GM19467 (cell line): ENCODE results near the gene PARP2.
"Not testable (repeated sequence)": the region's sequence is repeated elsewhere in the genome, so short reads cannot be mapped to it uniquely, and the experiment has no call there.

ENCODE experiments used
- ATAC-seq: cut with Tn5 transposase; IDR thresholded peaks from one replicate; pipeline ENCODE4 v1.9.1; 2021; ENCODE audit warnings: mild to moderate bottlenecking, moderate library complexity; ENCODE audit not compliant: unreplicated experiment

The PARP2 gene

DNA sequence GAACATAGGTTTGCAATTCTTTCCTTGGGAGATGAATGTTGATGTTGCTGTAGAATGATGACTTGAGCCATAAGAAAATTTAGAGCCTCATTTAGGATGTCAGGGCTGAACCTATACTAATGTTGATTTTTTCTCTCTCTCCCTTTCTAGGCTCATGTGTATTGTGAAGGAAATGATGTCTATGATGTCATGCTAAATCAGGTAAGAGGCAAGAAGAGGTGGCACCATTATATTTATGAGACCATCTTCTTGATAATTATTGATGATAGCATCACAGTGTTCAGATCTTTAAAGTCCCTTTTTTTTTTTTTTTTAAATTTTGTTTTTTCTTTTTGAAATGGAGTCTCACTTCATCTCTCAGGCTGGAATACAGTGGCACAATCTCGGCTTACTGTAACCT, 3.3 kb downstream of the PARP2 start:
- ATAC-seq: no peak

DNA sequence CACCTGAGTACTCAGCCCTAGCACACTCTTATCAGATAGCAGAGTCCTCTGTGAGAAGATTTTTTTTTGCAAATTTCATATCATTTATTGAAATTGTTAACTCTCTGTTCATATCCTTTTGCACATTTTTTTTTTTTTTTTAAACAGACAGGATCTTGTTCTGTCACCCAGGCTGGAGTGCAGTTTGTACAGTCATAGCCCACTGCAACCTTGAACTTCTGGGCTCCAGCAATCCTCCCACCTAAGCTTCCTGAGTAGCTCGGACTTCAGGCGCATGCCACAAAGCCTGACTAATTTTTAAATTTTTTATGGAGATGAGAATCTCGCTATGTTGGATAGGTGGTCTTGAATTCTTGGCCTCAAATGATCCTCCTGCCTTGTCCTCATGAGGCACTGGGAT, 4.3 kb downstream of the PARP2 start:
- no peak for ATAC-seq

DNA sequence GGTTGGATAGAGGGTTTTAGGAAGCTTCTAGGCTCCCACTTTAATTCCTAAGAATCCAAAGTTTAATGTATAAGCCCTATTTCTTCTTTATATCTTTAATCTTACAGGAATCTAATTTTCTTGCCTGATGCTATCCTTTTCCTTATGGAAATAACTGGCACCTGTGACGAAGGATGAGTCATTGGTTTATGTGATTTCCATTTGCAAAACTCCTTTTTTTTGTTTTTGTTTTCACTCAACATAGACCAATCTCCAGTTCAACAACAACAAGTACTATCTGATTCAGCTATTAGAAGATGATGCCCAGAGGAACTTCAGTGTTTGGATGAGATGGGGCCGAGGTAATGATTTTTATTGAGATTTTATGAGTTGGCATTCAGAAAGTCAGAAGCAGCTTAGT, 6.8 kb downstream of the PARP2 start:
- no peak for ATAC-seq

DNA sequence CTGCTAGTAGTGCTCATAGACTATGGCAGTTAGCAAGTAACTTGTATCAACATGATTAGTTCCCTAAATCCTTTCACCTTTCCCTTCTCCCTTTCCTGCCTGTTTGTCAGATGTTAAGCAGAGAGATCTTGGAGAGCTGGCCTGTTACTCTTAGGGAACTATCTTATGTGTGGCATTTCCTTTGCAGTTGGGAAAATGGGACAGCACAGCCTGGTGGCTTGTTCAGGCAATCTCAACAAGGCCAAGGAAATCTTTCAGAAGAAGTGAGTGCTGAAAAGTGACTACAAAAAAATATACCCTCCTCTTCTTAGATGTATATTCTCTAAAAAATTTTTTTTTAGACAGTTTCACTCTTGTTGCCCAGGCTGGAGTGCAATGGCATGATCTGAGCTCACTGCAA, 7.4 kb downstream of the PARP2 start:
- no peak for ATAC-seq

DNA sequence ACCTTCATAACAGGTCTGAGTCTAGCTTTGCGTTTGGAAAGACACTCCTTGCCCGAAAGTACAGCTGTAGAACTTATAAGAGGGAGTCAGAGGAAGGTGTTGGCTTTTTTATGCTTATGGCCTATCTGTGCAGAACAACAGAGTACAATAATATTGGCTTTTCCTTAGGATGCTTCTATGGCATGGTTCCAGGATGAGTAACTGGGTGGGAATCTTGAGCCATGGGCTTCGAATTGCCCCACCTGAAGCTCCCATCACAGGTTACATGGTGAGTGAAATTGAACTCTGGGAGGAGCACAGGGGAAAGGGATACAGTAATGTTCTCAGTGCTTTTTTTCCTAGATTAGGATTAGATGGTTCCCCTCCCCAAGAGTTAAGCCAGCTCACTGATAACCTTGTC, 13.0 kb downstream of the PARP2 start:
- ATAC-seq: no peak

DNA sequence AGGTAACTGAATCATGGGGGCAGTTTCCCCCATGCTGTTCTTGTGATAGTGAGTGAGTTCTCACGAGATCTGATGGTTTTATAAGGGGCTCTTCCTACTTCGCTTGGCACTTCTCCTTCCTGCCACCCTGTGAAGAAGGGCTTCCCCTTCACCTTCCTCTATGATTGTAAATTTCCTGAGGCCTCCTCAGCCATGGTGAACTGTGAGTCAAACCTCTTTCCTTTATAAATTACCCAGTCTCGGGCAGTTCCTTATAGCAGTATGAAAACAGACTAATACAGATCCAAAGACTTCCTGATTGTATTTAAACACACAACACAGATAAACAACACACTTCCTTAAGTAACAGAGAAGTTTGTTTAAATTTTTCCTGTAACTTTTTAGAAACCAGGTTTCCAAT, 15.0 kb downstream of the PARP2 start:
- ATAC-seq: not testable (repeated sequence)

DNA sequence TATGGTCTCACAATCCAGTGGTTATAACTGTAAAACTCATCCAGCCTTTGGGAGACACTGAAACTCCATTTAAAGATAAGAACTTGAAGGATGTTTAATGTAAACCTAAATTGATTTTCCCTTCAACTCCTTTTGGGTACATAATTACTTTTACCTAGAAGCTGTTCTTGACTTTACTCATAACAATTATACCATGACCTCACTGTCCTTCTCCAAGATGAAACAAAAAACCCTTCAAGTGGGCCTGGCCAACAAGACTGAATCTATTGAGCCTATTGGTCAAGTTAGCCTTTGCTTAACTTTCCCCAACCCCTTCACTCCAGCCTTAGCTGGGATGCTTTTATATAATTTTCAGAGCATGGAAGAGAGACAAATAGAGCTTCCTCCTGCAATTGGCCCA, 22.5 kb downstream of the PARP2 start:
- ATAC-seq: no peak

DNA sequence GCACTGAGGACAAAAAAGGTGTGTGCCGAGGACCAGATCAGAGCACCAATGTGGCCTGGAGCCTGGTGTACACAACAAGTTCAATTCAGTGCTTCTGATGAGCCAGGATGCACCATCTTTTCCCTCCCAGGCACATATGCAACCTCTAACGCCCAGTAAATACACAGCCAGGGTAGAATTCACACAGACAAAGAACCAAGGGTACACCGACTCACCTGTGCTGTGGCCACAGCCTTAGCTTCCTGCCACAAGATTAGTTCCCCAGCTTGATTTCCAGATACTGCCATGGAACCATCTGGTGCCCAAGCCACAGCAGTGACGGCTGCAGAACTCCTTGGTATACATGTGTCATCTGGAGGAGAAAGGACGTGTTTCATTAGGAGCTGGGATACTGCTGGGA, 29.4 kb downstream of the PARP2 start:
- no peak for ATAC-seq

DNA sequence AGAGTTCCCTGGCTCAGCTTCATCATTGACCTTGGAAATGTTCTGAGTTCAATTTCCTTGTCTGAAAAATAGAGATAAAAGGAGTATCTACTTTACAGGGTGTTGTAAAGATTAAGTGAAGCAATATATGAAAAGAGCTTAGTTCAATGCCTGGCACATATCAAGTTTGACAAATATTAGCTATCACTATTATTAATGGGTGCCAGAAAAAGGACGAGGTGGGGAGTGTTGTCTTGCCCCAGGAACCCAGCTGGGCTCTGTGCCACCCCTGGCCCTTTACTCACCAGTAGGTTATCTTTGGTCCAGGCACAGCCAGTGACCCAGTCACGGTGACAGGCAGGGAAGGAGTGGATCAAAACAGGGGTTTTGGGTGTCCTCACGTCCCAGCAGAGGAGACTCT, 32.0 kb downstream of the PARP2 start:
- ATAC-seq: no peak

DNA sequence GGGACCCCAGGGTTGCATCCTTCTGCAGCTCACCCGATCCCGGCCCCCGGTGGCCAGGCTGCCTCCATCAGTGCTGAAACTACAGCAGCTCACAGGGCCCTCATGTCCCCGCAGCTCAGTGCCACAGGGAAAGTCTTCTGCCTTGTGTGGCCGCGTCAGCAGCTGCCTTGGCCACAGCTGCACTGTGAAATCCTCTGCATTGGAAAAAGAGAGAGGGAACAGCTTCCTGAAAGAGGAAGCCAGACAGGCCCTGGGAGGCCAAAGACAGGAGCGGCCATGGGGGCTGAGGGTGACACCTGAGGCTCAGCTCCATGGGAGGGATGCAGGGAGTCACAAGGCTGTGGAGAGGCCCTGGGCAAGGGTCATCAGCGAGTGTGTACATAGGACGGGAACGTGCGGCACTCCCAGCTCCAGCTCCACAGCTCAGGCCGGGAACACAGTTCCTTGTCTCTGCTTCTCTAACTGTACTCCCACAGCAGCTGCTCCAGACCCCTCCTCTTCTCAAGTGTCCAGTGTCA, 32.7 kb downstream of the PARP2 start:
- no peak for ATAC-seq

DNA sequence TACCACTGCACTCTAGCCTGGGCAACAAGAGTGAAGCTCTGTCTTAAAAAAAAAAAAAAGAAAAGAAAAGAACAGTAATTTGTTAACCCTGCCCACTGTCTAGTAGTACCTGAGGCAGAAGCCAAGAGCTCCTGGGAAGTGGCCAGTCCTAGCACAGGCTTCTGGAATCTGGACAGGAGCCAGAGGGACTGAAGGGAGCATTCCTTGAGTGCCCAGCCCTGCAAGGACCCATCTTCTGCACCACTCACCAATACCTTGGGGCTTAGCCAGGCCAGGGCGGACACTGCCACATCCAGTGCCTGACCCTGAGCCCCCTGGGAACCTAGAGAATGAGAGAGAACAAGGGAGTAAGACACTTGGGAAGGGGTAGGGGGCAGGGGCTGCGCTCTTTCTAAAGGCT, 33.7 kb downstream of the PARP2 start:
- no peak for ATAC-seq

DNA sequence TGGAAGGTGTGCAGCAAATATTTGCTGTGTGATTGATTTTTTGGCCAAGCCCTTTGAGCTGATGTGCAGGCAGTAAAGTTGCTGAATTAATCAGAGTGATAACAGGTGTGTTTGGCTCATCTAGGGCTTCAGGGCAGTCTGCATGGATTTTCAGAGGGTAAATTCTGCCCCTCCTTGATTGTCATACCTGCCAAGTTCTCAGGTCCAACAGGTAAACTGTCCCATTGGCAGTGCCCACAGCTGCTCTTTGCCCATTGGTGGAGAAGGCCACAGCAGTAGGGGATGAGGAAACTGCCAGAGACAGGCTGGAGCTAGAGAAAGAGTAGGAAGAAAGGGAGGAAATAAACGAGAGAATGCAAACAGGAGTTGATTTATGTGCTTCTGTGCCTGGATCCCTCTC, 36.3 kb downstream of the PARP2 start:
- no peak for ATAC-seq

DNA sequence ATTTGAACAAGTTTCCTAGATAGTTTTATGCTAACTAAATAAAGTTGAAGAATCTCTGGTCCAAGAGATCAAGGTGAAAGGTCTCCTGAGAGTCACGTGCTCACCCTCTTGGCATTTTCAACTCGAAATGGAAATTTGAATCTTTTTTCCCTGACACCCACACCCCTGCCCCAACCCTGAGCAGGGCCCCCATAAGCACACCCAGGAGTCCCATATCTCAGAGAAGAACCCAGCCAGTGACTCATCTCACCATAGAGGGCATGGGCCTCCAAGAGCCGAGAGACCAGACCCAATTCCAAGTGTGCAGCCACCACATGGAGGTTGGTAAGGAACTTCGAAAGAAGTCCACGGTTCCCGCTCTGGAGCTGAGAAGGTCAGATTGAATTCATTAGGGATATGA, 37.2 kb downstream of the PARP2 start:
- no peak for ATAC-seq

DNA sequence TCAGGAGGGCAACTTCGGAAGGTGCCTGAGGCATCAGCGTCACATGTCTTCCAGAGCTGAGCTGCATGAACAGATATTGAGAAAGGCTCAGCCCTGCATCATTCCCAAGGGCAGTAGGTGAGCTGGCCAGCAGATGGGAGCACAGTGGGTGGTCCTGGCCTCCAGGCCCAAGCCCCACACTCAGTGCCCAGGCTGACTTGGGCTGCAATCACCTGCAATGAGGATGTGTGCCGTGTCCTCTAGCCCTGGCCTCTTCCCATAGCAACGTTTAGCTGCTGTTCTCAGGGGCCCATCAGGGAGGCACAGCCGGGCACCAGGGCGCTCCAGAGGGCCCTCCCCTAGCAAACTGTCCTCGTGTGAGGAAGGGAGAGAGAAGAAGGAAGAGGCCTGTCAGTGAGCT, 37.9 kb downstream of the PARP2 start:
- ATAC-seq: no peak

DNA sequence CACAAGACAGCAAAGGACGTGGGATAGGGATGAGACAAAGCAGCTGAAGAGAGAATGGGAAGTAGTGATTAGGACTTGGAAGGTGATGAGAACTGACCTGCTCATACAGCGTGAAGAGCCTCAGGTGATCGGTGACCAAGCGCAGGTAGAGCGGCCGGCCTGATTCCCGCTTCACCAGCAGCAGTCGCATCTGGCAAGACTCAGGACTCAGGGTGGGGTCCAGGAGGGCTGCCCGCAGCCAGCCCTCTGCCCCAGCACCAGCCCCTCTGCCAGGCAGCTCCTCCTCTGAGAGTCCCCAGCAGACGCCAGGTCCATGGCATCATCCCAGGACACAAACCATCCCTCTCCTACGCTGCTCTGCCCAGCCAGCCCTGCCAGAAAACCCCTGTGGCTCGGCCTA, 39.1 kb downstream of the PARP2 start:
- ATAC-seq: no peak

DNA sequence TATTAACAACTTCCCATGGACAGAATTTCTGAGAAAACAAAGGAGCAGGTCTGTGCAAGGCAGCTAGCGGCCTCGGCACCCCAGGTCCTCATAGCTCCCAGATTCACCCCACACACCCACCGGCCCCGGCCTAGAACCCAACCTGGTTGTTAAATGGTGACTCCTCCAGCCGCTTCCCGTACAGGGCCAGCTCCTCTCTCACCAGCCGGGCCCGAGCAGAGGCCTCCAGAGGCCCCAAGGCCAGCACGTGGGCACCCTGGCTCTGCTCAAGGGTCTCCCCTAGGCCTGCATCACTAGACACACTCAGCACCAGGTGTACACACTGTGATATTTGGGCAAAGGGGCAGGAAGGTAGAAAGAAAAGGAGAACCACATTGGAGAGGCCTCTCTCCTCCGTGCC, 39.6 kb downstream of the PARP2 start:
- no peak for ATAC-seq

DNA sequence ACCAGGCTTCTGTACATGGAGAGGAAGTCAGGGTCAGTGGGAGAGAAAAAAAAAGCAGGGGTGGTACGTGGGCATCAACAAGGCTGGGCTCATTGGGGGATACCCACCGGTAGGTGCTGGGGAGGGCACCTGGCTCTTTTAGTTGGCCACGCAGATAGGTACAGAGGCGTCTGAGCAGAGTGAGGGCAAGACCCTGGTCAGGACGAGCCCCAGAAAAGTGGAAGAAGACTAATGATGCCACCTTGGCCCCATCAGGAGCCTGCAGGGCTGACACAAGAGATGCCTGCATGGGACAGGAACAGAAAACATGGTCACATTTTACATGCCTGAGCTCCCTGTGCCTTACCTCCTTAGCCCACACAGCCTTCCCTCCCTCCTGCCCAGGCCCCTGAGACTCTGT, 40.2 kb downstream of the PARP2 start:
- no peak for ATAC-seq

DNA sequence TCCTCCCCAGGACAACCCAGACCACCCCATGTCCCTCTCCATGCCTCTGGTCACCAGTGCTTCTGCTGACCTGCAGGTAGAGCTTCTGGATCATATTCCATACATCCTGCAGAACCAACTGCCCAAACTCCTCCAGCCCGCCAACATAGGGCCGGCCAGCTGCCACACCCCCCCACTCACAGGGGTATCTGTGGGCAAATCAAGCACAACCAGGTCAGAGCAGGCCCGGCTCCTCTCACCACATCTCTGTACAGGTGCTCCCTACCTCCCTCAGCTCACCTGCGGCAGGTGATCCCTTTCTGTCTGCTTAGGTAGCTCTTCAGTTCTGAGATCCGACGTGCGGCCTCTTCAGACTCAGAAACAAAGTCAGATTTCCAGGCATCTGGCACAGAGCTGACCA, 40.9 kb downstream of the PARP2 start:
- ATAC-seq: no peak

DNA sequence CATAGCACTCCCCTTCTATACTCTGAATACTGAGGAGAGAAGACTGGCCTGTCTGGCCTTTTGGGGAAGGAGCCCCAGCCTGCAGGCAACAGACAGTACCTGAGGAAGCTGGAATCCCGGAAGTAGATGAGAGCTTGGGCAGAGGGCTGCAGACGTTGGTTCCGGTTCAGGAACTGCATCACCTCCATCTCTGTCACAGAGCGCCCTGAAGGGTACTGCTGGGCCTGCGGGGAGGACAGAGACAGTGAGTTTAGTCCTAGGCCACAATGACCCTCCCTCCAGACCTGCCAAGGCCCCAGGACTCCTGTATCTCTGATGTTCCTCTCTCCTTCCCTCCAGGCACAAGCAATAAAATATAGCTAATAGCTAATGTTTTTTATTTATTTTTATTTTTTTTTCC, 41.5 kb downstream of the PARP2 start:
- no peak for ATAC-seq

DNA sequence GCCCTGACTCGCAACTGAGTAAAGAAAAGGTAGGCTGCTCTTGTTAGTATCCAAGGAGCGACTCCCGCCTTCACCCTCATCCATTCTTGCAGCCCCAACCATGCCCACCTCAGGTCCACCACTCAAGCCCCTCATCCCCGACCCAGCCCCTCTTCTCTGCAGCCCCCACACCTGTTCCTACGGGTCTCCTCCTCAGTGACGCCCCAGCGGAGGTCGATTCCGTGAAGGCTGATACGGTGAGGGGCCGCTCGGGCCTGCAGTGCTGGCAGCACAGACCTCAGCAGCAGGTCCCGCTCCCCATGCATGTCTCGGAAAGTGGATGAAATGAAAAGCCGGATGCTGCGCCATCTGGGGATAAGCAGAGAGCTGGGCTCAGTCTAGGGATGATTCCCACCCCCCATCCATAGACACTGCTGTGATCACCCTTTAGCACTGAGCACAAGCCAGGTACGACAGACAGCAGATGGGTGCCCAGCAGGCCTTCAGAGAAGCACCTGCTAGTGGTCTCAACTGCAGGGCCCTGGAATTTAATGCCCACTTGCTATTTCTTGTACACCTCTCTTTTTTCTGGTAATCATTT, 42.9 kb downstream of the PARP2 start:
- no peak for ATAC-seq

DNA sequence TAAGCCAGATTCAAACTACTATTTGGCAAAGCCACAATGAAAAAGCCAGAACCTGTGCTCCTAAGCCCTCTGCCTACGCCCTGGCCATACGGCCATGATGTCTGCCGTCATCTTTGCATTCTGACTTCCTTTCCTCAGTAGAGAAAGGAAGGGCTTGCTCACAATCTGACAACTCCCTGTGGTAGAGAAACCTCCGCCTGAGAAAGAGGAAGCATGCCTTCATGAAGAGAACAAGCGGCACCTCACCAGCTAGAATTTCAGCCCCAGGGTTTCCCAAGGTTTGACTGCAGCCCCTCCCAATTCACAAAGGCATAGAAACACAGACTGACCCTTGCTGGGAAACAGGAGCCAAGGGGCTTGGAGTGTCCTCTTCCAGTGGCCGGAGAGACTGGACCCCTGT, 44.1 kb downstream of the PARP2 start:
- ATAC-seq: no peak

DNA sequence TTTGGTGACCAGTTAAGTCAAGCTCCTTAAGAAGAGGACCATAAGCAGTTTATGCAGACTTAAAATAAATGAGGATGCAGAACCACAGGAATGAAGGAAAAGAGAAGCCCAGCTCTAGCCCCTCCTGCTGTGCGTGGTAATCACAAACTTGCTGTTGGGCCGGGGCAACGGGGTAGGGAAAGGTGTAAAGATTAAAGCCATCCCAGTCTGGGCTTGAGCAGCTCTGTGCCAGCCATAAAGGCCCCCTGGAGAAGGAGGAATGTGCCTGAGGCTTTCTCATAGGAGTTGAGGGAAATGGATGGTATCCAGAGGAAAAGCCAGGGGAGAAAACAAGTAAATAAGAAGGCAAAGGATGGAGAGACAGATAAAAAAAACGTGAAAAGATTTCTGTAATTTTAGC, 44.7 kb downstream of the PARP2 start:
- no peak for ATAC-seq

DNA sequence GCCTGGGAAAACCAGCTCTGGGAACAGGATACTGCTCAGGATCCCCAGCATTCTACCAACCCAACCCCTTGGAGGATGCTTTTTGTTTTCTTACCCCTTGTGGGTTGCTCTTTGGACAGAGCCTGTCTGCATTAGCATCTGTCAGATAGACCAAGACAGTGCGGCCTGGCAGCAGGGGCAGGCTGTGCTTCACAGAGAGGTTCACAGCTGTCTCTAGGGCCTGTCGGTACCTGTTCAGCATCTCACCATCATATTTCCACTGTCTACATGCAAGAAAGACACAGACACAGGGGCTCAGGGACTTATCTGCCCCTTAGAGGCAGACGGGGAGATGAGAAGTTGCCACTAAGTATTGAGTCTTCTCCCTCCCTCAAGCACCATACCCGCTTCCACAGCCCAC, 48.1 kb downstream of the PARP2 start:
- ATAC-seq: no peak

DNA sequence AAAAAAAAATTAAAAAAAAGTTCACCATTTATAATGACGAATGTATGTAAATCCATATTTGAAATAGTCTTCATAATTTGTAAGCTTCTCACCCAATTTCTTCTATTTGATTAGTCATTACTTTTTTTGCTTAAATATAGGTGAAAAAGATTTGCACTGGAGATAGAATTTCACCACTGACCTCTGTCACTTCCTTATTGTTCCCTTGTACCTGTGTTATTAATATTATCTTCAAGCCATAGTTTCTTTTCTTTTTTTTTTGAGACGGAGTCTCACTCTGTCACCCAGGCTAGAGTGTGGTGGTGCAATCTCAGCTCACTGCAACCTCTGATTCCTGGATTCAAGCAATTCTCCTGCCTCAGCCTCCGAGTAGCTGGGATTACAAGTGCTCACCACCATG, 54.1 kb downstream of the PARP2 start:
- no peak for ATAC-seq
